C4-2B (cell line): ENCODE results near the gene DENND11.

Experiments
- H3K27ac ChIP-seq: fragments of 450-650 bp; 2 replicates; pipeline ENCODE4 v1.5.1; 2017
- ZFX ChIP-seq: fragments of 450-650 bp; IDR thresholded peaks from 2 replicates; pipeline ENCODE4 v1.6.1; 2017
- TF ChIP-seq, protein P1 (sequence below): fragments of 450-650 bp; conservative IDR thresholded peaks from 2 replicates; pipeline ENCODE4 v1.5.1; 2017; ENCODE audit warnings: mild to moderate bottlenecking

Gene DENND11

DNA sequence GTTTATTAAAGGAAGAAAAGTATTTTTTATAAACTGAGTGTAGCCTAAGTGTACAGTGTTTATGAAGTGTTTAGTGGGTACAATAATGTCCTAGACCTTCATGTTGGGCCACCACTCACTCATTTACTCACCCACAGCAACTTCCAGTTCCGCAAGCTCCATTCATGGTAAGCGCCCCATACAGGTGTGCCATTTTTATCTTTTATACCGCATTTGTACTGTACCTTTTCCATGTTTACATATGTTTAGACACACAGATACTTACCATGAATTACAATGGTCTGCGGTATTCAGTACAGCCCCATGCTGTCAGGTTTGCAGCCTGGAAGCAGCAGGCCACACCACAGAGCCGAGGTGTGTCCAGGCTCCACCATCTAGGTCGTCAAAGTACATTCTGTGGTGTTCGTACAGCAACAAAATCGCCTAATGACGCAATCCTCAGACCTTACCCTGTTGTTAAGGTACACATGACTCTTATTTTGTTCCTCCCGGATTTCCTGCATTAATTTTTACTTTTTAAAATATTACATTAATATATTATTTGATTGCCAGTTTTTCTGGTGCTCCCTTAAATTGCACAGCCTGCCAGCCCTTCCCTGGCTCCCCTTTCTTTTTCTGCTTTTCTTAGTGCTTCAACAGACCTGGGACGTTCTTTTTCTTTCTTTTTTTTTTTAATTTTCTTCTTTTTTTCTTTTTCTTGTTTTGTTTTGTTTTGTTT lies 35.3 kb upstream of the DENND11 start:
- peak overlapping the region; percentile 82 for H3K27ac ChIP-seq
- TF ChIP-seq ZFX, result no peak
- TF ChIP-seq, protein P1, sequence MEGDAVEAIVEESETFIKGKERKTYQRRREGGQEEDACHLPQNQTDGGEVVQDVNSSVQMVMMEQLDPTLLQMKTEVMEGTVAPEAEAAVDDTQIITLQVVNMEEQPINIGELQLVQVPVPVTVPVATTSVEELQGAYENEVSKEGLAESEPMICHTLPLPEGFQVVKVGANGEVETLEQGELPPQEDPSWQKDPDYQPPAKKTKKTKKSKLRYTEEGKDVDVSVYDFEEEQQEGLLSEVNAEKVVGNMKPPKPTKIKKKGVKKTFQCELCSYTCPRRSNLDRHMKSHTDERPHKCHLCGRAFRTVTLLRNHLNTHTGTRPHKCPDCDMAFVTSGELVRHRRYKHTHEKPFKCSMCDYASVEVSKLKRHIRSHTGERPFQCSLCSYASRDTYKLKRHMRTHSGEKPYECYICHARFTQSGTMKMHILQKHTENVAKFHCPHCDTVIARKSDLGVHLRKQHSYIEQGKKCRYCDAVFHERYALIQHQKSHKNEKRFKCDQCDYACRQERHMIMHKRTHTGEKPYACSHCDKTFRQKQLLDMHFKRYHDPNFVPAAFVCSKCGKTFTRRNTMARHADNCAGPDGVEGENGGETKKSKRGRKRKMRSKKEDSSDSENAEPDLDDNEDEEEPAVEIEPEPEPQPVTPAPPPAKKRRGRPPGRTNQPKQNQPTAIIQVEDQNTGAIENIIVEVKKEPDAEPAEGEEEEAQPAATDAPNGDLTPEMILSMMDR, result no peak

DNA sequence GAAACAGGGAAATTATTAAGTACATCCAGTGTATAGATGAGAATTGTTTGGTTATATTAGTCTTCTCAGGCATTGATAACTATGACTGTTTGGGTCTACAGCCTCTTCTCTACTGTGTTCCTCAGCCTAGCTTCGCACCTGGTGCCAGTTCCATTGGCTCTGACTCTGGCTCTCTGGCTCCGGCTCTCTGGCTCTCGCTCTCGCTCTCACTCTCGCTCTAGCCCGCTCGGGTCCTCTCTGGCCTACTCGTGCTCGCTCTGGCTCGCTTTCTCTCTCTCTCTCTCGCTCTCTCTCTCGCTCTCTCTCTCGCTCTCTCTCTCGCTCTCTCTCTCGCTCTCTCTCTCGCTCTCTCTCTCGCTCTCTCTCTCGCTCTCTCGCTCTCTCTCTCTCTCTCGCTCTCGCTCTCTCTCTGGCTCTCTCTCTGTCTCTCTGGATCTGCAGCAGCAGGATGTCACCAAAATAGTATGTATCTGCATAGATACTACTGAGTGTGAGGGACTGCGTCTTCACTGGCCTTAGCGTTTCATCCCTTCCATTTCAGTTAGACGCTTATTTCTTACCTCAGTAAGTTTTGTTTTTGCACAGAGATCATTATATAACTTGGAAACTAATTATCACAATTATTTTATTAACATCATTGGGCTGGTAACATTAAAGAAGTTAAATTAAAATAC lies 29.6 kb upstream of the DENND11 start:
- TF ChIP-seq ZFX, result no peak
- TF ChIP-seq, protein P1, result no peak
- H3K27ac ChIP-seq, result no peak overlapping the region

DNA sequence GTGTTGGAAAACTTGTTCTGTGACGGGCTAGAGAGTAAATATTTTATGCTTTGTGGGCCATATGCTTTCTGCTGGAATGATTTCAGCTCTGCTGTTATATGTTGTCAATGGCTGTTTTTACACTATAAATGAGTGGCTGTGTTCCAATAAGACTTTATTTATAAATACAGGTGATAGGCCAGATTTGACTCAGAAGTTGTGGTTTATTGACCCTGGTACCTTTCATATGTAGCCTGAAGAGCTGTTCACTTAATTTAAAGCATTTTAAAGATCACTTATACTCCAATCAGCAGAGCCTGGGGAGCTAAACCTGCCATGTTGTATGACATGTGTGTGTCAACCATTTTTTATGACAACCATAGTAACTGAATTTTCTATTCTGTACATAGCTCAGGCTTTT lies 27.1 kb upstream of the DENND11 start:
- TF ChIP-seq ZFX, result no peak
- TF ChIP-seq, protein P1, result no peak
- no peak overlapping the region for H3K27ac ChIP-seq

DNA sequence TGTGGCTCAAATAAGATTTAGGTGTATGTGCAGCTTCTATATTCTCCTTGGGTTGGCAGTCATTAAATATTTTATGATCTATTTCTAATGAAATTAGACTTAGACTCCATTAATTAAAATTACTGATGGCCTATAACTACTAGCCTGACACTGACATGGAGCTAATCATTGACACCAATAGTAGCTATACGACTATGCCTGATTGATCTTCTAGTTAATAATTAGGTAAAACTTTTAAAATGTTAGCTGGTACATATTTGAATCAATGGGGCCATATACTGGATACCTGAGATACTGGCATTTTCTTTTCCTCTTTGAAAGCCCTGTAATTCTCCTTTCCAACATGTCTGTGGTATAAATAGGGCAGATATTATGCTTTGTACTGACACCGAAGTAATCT lies 20.6 kb upstream of the DENND11 start:
- no peak overlapping the region for H3K27ac ChIP-seq
- TF ChIP-seq, protein P1, result no peak
- no peak for TF ChIP-seq ZFX

DNA sequence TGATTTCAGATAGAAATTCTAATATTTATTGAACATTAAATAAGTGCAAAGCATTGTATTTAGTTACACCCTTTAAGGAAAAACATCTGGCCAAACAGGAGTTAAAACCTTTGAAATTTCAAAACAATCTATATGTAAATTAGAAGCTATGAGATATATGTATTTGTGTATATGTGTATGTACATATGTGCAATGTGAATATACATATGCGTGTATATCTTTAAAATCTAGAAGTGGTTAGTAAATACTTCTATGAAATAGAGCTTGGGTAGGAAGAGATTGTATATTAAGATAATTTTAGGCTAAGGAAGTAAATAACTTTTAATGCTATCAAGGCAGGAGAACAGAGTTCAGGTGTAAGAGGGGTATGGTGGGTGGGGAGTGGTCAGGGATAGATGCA lies 15.5 kb upstream of the DENND11 start:
- H3K27ac ChIP-seq, result no peak overlapping the region
- no peak for TF ChIP-seq ZFX
- TF ChIP-seq, protein P1, result no peak

DNA sequence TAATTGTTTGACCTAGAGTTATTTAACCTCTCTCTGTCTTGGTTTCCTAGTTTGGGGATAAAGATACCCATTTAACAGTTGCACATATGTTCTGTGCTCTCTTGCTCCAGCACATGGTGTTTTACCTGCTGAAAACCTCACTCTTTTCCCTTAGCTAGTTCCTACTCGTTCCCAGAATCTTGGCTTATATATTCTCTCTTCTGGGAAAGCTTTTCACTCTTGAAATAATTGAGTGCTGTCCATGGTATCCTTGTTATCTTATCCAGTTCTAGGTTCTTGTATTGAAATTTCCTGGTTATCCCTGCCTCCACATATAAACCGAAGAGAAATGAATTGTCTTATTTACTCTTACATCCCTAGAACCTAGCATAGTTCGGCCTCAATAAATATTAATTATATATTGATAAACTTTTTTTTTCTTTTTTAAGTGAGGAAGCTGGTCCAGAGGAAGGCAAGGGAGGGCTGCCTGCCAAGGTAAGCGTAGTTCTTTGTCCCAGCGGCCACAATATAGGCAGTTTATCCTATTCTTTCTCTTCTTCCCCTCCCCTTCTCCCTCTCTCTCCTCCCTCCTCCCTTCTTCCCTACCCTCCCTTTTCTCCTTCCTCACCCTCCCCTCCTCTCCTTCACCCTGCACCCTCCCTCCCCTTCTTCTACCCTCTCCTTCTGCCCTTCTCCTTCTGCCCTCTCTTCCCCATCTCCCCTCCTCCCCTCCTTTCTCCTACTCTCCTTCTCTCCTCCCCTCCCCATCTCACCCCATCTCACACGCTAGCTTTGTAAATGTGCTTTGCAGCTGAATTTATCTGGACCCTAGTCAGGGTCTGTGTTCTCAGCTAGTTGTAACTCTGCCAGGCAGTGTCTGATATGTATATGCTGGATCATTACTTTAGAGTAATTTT lies 14.1 kb upstream of the DENND11 start:
- H3K27ac ChIP-seq, result no peak overlapping the region
- no peak for TF ChIP-seq ZFX
- TF ChIP-seq, protein P1, result no peak

DNA sequence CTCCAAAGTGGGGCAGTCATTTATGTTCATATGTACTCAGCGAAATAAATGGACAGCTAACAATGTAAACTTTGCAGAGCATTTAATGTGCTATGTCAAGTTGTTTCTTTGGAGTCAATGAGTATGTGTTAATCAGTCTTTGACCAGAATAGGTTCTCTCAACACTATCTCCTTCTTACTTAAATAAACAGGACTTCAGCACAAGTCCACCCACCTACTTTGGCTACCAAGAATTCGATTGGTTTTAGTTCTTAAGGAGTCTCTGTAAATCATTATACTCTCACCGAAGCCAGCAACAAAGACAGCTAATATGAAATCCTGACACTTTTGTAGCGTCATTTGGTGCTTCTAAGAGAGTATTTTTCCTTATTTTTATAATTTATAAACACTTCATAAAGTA lies 13.1 kb upstream of the DENND11 start:
- TF ChIP-seq, protein P1, result no peak
- TF ChIP-seq ZFX, result no peak
- H3K27ac ChIP-seq, result no peak overlapping the region
